HG03460 (cell line): ENCODE data around the gene SNRNP70.
A peak's percentile ranks its signal among the peaks of the same experiment; 100 is the strongest.
"Not testable (repeated sequence)": the region's sequence is repeated elsewhere in the genome, so short reads cannot be mapped to it uniquely, and the experiment has no call there.

Source experiments
- ATAC-seq: cut with Tn5 transposase; IDR thresholded peaks from one replicate; pipeline ENCODE4 v1.9.1; 2021; ENCODE audit not compliant: unreplicated experiment

The SNRNP70 gene

GRCh38 chr19:49119411-49120324 lies 34.4 kb downstream of the SNRNP70 start, which contains the start of gene PPFIA3:
Gene PPFIA3 (plus strand): TSS chr19:49119544. CDS start chr19:49127874, 8,330 bp downstream.
- ATAC-seq: no peak

GRCh38 chr19:49120325-49120683 lies 35.1 kb downstream of the SNRNP70 start:
- no peak for ATAC-seq

- ATAC-seq: no peak
Observed at GRCh38 chr19:49120868-49121267, 35.6 kb downstream of the SNRNP70 start.

GRCh38 chr19:49121841-49122240 lies 36.6 kb downstream of the SNRNP70 start:
- not testable (repeated sequence) for ATAC-seq

GRCh38 chr19:49123285-49123684 lies 38.0 kb downstream of the SNRNP70 start:
- ATAC-seq: not testable (repeated sequence)

GRCh38 chr19:49125025-49125731 lies 39.9 kb downstream of the SNRNP70 start:
- no peak for ATAC-seq

GRCh38 chr19:49126575-49126974 lies 41.3 kb downstream of the SNRNP70 start:
- no peak for ATAC-seq

GRCh38 chr19:49127225-49127624 lies 42.0 kb downstream of the SNRNP70 start:
- not testable (repeated sequence) for ATAC-seq

- ATAC-seq: peak; percentile 84
Observed at GRCh38 chr19:49127674-49128544, 42.7 kb downstream of the SNRNP70 start.

GRCh38 chr19:49128545-49129237 lies 43.4 kb downstream of the SNRNP70 start:
- ATAC-seq: no peak

GRCh38 chr19:49129238-49129583 lies 44.0 kb downstream of the SNRNP70 start:
- no peak for ATAC-seq

GRCh38 chr19:49130325-49130724 lies 45.1 kb downstream of the SNRNP70 start:
- ATAC-seq: no peak

- ATAC-seq: no peak
Observed at GRCh38 chr19:49132974-49133609, 47.8 kb downstream of the SNRNP70 start.

- no peak for ATAC-seq
Observed at GRCh38 chr19:49133621-49134454, 48.6 kb downstream of the SNRNP70 start.

GRCh38 chr19:49135686-49136085 lies 50.4 kb downstream of the SNRNP70 start:
- no peak for ATAC-seq

GRCh38 chr19:49136771-49137171 lies 51.5 kb downstream of the SNRNP70 start:
- no peak for ATAC-seq

- ATAC-seq: no peak
Observed at GRCh38 chr19:49140951-49141350, 55.7 kb downstream of the SNRNP70 start.

GRCh38 chr19:49141352-49141751 lies 56.1 kb downstream of the SNRNP70 start:
- no peak for ATAC-seq

GRCh38 chr19:49142866-49143335 lies 57.6 kb downstream of the SNRNP70 start:
- ATAC-seq: no peak
